Testis (tissue), 3 donors: ENCODE measurements around the gene ZNF239. TPM values are rescaled to one million over a fixed set of nuclear protein-coding genes. Genes with fewer than 3 reads are reported as not detected.

Source experiments
- DNase-seq: peaks from one replicate; pipeline ENCODE4 v3.0.0-alpha.2; 2019
- H3K27ac ChIP-seq, 2 donors: fragments of 200-600 bp; sonication (generic); one replicate each; pipeline ENCODE4 v1.5.1; 2019
- H3K27me3 ChIP-seq: fragments of 200-600 bp; sonication (generic); one replicate; pipeline ENCODE4 v1.5.1; 2019
- H3K36me3 ChIP-seq: fragments of 200-600 bp; sonication (generic); one replicate; pipeline ENCODE4 v1.5.1; 2017; ENCODE audit warnings: low read depth; ENCODE audit errors: missing control alignments
- H3K4me1 ChIP-seq: fragments of 200-600 bp; sonication (generic); one replicate; pipeline ENCODE4 v1.5.1; 2019
- H3K4me3 ChIP-seq, 2 donors: fragments of 200-600 bp; sonication (generic); one replicate each; pipeline ENCODE4 v1.5.1; 2017 to 2019
- H3K9me3 ChIP-seq: fragments of 200-600 bp; sonication (generic); one replicate; pipeline ENCODE4 v1.5.1; 2017
- POLR2A ChIP-seq: fragments of 450-650 bp; IDR thresholded peaks from one replicate; pipeline ENCODE4 v1.6.1; 2017; ENCODE audit warnings: antibody characterized with exemption, mild to moderate bottlenecking, moderate library complexity
- WGBS, 2 donors: methylation state at CpG; one replicate each; pipeline ENCODE4 v1.1.5; 2018; 5-methylcytosine and 5-hydroxymethylcytosine counted together
- intact Hi-C: fragments of 100-400 bp; cut with DNase I; formaldehyde crosslinking; loops from one replicate; pipeline ENCODE4 v1.15.1; 2023; ENCODE audit warnings: low total_unique reads
- polyA plus RNA-seq: library from polyadenylated mRNA; stranded (reverse); fragments of 350-450 nt; fragmentation: Illumina TruSeq; extraction: RNeasy Lipid Tissue Mini Kit (QIAGEN cat#74804); gene quantifications from one replicate; pipeline ENCODE4 v1.2.3, GENCODE V29; 2014; ENCODE audit warnings: low read depth, low replicate concordance; ENCODE audit not compliant: insufficient read depth
- total RNA-seq, 2 donors: library from RNA; depleted of rRNA; stranded (reverse); fragments of >200 nt; gene quantifications; one replicate each; pipeline ENCODE4 v1.2.3, GENCODE V29; 2016
- TF ChIP-seq, protein P1 (sequence below), 3 experiments: fragments of 450-650 bp in 2 of 3; fragments of 200-600 bp in 1 of 3; sonication (generic) in 1 of 3; IDR thresholded peaks; one replicate each; pipeline ENCODE4 v1.5.1; 2016 to 2019; ENCODE audit warnings: antibody characterized with exemption in 3 of 3, mild to moderate bottlenecking in 2 of 3, moderate library complexity in 1 of 3

The ZNF239 gene
- total and polyA plus RNA-seq, 3 donors from 2014 or later: 9.2 to 20.8 (median 10.9) TPM

DNA sequence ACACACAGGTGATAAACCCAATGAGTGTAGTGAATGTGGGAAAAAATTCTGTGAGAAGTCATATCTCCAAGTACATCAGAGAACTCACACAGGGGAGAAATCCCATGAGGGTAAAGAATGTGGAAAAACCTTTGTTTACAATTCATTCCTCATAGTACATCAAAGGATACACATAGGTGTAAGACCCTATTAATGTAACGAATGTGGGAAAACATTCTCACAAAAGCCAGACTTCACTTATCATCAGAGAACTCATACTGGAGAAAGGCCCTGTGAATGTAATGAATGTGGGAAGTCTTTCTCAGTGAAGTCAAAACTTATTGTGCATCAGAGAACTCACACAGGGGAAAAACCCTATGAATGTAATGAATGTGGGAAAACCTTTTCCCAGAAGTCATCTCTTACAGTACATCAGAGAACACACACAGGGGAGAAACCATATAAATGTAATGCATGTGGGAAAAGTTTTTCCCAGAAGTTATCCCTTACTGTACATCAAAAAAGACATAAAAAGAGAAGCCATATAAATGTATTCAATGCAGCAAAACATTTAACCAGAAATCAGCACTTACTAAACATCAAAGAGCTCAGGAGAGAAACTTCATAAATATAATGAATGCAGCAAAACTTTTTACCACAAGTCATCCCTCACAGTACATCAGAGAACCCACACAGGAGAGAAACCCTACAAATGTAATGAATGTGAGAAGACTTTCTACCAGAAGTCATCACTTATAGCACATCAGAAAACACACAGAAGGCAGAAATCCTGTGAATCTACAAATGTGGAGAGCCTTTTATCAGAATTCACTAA, 49.8 kb downstream of the ZNF239 start:
- no peak for DNase-seq
- Histone ChIP-seq H3K4me1 (no peaks in the 10 kb centered on the region), H3K27ac (no peak overlapping the region), H3K36me3 (no peaks in the 10 kb centered on the region), H3K27me3 (no peaks in the 10 kb centered on the region), H3K4me3 (no peak overlapping the region), H3K9me3 (no peaks in the 10 kb centered on the region)
- 71 to 77% methylated on average over 1 of the region's 1 CpG for WGBS, 2 donors
- intact Hi-C loops: no loop called here
- TF ChIP-seq POLR2A: no peak
- TF ChIP-seq, protein P1, sequence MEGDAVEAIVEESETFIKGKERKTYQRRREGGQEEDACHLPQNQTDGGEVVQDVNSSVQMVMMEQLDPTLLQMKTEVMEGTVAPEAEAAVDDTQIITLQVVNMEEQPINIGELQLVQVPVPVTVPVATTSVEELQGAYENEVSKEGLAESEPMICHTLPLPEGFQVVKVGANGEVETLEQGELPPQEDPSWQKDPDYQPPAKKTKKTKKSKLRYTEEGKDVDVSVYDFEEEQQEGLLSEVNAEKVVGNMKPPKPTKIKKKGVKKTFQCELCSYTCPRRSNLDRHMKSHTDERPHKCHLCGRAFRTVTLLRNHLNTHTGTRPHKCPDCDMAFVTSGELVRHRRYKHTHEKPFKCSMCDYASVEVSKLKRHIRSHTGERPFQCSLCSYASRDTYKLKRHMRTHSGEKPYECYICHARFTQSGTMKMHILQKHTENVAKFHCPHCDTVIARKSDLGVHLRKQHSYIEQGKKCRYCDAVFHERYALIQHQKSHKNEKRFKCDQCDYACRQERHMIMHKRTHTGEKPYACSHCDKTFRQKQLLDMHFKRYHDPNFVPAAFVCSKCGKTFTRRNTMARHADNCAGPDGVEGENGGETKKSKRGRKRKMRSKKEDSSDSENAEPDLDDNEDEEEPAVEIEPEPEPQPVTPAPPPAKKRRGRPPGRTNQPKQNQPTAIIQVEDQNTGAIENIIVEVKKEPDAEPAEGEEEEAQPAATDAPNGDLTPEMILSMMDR (IDR thresholded peaks at IDR 0.05): no peak

Other genes with a start within 250 kb of the ZNF239 start
- gene FXYD4, start 203.0 kb downstream of the ZNF239 start, total RNA-seq: 1 to 10 TPM; 1.4 to 1.5 TPM
- gene FXYD4, start 203.0 kb downstream of the ZNF239 start, polyA plus RNA-seq: 2.6 TPM
- 100 to 1,000 TPM; 120 to 159 TPM for gene HNRNPF, start 165.4 kb downstream of the ZNF239 start, total RNA-seq
- 232 TPM for gene HNRNPF, start 165.4 kb downstream of the ZNF239 start, polyA plus RNA-seq
- 10 to 100 TPM; 22.8 to 46.2 TPM for gene ZNF487, start 137.5 kb downstream of the ZNF239 start, total RNA-seq
- 43.1 TPM for gene ZNF487, start 137.5 kb downstream of the ZNF239 start, polyA plus RNA-seq
- gene ZNF485, start 31.8 kb upstream of the ZNF239 start, total RNA-seq: 10 to 100 TPM in 1 of 2 donors, 1 to 10 TPM in 1; 8.8 to 10.0 TPM
- 5.8 TPM for gene ZNF485, start 31.8 kb upstream of the ZNF239 start, polyA plus RNA-seq
- gene ZNF32, start 74.3 kb upstream of the ZNF239 start, total RNA-seq: 10 to 100 TPM; 18.7 to 22.7 TPM
- 29.8 TPM for gene ZNF32, start 74.3 kb upstream of the ZNF239 start, polyA plus RNA-seq